Stomach (tissue), 4 donors: ENCODE data around the gene LAMTOR1.

Source experiments
- POLR2A ChIP-seq, 4 donors: fragments of 450-650 bp; IDR thresholded peaks; one replicate each; pipeline ENCODE4 v1.6.1; 2016; ENCODE audit warnings: antibody characterized with exemption in 4 of 4, control low read depth in 2 of 4, mild to moderate bottlenecking in 1 of 4, moderate library complexity in 1 of 4
- POLR2AphosphoS5 ChIP-seq, 3 donors: sonication (generic); formaldehyde crosslinking; IDR thresholded peaks; one replicate each; pipeline ENCODE4 v1.6.1; 2016; ENCODE audit warnings: antibody characterized with exemption in 3 of 3
- TF ChIP-seq, protein P1 (sequence below), 7 experiments: fragments of 450-650 bp in 4 of 7; fragments of 200-600 bp in 3 of 7; sonication (generic) in 3 of 7; IDR thresholded peaks; one replicate each; pipeline ENCODE4 v1.5.1; 2016 to 2019; ENCODE audit warnings: antibody characterized with exemption in 7 of 7, control low read depth in 2 of 7, mild to moderate bottlenecking in 1 of 7

DNA sequence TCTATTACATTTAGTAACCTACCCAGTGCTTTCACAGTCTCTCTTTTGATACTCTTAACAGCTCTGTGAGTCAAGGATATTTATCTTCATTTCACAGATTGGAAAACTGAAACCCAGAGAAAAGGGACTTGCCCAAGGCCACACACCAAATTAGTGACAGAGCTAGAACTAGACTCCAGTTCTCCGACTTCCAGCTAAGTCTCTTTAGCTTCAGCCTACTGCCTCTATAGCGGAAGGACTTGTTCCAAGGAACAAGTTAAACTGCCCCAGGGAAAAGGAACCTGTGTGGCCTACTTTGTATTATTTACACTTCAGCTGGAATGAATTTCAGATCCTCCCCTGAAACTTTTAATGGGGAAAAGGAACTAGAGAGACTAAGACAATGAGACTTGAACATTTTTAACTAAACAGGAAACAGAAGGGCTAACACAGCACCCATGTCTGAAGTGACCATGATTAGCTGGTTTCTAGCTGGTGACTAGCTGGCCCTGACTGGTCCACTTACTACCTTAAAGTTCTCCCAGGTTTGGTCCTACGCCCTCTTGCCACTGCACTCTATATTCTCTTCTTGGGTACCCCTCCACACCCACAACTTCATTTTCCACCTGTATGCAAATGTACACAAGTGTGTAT is 21.2 kb downstream of the LAMTOR1 start:
- TF ChIP-seq POLR2A (IDR thresholded peaks at IDR 0.05) (no peak), POLR2AphosphoS5 (IDR thresholded peaks at IDR 0.05) (no peak)
- TF ChIP-seq, protein P1, sequence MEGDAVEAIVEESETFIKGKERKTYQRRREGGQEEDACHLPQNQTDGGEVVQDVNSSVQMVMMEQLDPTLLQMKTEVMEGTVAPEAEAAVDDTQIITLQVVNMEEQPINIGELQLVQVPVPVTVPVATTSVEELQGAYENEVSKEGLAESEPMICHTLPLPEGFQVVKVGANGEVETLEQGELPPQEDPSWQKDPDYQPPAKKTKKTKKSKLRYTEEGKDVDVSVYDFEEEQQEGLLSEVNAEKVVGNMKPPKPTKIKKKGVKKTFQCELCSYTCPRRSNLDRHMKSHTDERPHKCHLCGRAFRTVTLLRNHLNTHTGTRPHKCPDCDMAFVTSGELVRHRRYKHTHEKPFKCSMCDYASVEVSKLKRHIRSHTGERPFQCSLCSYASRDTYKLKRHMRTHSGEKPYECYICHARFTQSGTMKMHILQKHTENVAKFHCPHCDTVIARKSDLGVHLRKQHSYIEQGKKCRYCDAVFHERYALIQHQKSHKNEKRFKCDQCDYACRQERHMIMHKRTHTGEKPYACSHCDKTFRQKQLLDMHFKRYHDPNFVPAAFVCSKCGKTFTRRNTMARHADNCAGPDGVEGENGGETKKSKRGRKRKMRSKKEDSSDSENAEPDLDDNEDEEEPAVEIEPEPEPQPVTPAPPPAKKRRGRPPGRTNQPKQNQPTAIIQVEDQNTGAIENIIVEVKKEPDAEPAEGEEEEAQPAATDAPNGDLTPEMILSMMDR (IDR thresholded peaks at IDR 0.05): no peak
